Right lobe of liver (tissue), 4 donors: ENCODE measurements around the gene DLL4.
A peak's percentile ranks its signal among the peaks of the same experiment; 100 is the strongest.

Experiments used
- CTCF ChIP-seq, 4 donors: fragments of 200-600 bp in 3 of 4; fragments of 450-650 bp in 1 of 4; IDR thresholded peaks; one replicate each; pipeline versions ENCODE4 v1.5.1 to v1.8.0; 2016 to 2022; ENCODE audit warnings: antibody characterized with exemption in 4 of 4, mild to moderate bottlenecking in 2 of 4
- POLR2A ChIP-seq: fragments of 450-650 bp; IDR thresholded peaks from one replicate; pipeline ENCODE4 v1.6.1; 2017; ENCODE audit warnings: antibody characterized with exemption, mild to moderate bottlenecking
- donor health status: DM: no; HTN: no; CAD: no.
- donor health status: DM: no; HTN: no; CAD: no.
- donor health status: DM: no; HTN: yes; CAD: no.

GRCh38 chr15:40952901-40953712 lies 24.0 kb downstream of the DLL4 start, which contains the start of gene CHAC1:
- peak; percentile 87 for TF ChIP-seq POLR2A
- TF ChIP-seq CTCF (IDR thresholded peaks at IDR 0.05) = peak in 1 of 4 donors; percentile 8
